ENCODE data around the gene HDX.
"Not testable (repeated sequence)": the region's sequence is repeated elsewhere in the genome, so short reads cannot be mapped to it uniquely, and the experiment has no call there.

The HDX gene, protein sequence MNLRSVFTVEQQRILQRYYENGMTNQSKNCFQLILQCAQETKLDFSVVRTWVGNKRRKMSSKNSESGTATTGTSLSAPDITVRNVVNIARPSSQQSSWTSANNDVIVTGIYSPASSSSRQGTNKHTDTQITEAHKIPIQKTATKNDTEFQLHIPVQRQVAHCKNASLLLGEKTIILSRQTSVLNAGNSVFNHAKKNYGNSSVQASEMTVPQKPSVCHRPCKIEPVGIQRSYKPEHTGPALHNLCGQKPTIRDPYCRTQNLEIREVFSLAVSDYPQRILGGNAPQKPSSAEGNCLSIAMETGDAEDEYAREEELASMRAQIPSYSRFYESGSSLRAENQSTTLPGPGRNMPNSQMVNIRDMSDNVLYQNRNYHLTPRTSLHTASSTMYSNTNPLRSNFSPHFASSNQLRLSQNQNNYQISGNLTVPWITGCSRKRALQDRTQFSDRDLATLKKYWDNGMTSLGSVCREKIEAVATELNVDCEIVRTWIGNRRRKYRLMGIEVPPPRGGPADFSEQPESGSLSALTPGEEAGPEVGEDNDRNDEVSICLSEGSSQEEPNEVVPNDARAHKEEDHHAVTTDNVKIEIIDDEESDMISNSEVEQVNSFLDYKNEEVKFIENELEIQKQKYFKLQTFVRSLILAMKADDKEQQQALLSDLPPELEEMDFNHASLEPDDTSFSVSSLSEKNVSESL

DNA sequence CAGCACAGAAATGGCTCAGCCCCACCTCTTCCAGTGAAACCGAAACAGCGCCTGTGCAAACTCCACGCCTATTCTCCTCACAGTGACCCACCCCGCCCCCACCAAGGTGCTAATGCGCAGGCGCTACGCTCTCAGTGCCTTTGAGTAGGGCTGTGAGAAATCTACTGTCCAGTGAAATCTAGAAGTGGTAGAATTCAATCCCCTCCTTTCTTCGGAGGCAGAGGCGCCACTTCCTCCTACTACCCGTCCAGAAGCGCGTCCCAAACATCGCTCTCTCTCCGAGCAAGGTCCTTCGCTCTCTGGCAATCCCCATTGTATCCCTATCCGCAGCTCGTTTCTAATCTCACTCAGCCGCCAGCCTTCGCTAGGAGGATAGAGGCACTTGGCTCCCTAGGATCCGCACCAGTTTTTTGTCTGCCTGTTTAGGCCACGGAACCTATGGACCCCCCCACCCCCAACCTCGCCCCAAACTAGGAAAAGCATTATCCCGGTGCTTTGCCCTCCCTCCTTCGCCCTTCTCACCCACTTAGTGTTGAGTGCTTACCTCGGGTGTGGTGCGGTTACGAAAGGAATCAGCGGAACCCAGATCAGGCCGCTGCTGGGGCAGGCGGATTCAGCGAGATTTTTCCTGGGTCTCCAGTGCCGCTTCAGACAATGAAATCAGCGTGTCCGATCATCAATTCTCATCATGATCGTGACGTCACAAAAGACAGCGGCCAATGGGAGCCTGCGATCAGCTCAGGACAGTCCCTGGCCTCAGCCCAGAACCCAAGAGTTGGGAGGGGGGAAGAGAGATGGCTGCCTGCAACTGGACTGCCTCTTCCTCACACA is at the start of gene HDX:
HDX (minus strand) TSS at position 656 of the 831 bp plus-strand sequence. CDS start 27,056 bp downstream, outside the sequence.
- peak; percentile 5 to 87 (median 57) for DNase-seq

- not testable (repeated sequence) for DNase-seq
Observed at GRCh38 chrX:84541315-84541714, 39.1 kb upstream of the HDX start.

DNA sequence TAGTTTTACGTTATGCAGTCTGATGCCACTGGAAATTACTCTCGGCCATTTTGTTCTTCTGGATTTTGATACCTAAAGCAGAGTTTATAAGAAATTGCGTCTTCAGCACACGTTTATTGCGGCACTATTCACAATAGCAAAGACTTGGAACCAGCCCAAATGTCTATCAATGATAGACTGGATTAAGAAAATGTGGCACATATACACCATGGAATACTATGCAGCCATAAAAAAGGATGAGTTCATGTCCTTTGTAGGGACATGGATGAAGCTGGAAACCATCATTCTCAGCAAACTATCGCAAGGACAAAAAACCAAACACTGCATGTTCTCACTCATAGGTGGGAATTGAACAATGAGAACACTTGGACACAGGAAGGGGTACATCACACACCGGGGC is 35.4 kb upstream of the HDX start:
- DNase-seq, result not testable (repeated sequence)

- DNase-seq, result no peak
Observed at GRCh38 chrX:84488426-84488825, 13.8 kb downstream of the HDX start.

- DNase-seq, result no peak
Observed at GRCh38 chrX:84487365-84488353, 14.6 kb downstream of the HDX start.

- DNase-seq, result no peak
Observed at GRCh38 chrX:84479086-84479485, 23.2 kb downstream of the HDX start.

- no peak for DNase-seq
Observed at GRCh38 chrX:84477114-84477513, 25.1 kb downstream of the HDX start.

DNA sequence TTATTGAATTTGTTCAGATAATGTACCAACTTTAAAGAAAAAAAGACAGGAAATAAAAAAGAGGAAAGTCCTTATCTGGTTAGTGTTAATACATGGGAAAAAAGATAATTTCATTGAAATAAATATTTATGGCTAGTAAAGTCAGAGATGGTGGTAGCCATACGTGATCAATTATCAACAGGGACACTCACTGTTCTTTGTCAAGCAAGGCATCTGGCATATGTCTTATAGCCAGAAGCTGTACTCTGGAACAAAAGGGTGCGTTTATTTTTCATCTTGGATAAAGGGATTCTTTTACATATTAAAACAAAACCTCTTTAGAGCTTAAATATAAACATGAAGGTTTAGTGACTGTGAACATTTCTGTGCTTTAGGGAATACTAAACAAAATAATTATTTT is 26.7 kb downstream of the HDX start:
- no peak for DNase-seq

- DNase-seq, result no peak
Observed at GRCh38 chrX:84475101-84475500, 27.2 kb downstream of the HDX start.

DNA sequence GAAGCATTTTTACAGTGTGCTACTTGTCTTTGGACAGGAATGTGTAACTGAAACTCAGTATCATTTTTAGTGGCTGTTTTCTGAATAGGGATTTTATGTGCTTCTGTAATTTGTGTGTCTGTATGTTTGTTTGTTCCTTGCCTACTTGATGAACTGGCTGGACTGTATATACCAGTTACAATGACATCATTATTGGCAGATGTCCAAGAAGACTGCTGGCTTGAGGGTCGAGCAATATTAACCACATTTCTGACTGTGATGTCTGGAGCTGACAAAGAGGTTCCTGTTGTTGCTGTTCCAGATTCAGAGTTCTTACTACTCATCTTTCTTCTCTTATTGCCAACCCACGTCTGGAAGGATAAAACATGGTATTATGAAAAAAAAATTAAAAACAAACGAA is 33.0 kb downstream of the HDX start:
- no peak for DNase-seq

DNA sequence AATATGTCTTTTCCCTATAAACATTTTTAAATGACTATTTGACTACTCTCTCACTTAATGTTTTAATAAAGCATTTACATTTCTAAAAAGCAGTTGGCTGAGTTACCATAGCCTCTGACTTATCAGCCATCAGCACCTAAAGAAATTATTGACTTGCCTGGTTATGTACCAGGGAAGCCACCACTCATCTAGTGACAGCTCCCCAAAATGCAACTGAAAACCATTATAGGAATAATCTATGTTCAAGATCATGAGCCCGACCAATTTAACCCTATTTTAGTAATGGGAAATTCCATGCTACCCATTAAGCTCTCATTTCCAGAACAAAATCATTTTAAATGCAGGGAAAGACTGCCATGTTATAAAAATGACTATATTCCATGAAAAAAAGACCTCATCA is 34.4 kb downstream of the HDX start:
- DNase-seq, result no peak

DNA sequence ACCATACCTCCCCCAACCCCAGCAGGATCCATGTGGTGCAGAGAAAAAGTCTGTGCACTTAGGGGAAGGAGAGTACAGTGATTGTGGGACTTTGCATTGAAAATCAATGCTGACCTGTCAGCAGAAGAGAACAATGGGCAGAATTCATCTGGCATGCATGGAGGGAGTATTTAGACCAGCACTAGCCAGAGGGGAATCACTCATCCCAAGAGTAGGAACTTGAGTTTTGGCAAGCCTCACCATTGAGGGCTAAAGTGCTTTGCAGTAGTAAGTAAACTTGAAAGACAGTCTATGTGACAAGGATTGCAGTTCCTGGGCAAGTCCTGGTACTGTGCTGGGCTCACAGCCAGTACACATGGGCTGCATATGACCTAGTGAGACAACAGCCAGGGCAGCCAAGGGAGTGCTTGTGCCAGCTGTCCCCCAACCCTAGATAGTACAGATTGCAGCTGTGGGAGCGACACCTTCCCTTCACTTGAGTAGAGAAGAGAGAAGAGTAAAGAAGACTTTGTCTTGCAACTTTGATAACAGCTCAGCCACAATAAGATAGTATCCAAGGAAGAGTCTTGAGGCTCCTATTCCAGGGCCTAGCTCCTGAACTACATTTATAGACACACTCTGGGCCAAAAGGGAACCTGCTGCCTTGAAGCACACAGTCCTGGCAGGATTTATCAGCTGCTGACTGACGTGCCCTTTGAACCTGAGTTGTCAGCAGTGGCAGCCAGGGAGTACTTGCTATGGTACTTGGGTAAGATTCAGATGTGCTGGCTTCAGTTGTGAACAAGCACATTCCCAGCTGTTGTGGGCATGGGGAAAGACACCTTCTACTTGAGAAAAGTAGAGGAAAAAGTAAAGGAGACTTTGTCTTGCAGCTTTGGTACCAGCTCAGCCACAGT is 48.7 kb downstream of the HDX start:
- DNase-seq, result no peak

- DNase-seq, result no peak
Observed at GRCh38 chrX:84441143-84441542, 61.1 kb downstream of the HDX start.

DNA sequence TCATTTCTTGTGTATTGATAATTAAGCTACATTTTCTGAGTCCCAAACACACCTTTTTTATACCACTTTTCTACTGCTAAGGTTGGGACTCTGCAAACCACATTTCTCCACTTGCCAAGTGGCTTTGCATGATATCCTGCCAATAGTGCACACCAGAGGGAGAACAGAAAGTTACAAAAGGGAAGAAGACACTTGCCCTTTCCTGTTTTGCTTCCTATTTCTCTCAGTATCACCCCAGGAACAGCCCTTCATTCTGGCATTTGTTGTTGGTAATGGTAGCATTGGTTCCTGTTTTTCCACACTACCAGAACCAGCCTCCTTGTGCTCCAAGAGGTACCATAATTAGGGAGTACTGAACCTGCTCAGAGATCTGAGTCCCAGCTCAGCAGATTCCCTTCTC is 87.1 kb downstream of the HDX start:
- no peak for DNase-seq

- DNase-seq, result no peak
Observed at GRCh38 chrX:84363663-84364062, 138.6 kb downstream of the HDX start.

GRCh38 chrX:84363051-84363450 is 139.2 kb downstream of the HDX start:
- no peak for DNase-seq

GRCh38 chrX:84362184-84362838 is 139.9 kb downstream of the HDX start:
- DNase-seq, result no peak

GRCh38 chrX:84358271-84358670 is 144.0 kb downstream of the HDX start:
- no peak for DNase-seq

DNA sequence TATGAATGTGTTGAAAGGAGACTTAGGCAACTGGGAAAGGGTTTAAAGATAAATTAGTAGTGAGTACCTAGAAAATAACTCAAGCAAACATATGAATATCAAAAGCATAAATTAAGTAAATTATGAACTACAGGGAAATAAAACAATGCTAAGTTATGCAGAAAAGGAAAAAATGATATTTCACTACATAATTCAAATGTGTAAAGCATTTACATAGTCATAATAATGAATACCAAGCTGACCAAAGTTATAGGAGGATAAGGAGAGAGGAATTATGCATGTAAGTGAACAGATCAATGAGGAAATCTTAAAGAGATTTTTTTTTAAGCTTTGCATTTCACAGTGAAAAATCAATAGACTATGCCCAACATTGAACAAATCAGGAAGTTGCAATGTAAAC is 145.0 kb downstream of the HDX start:
- no peak for DNase-seq

Measured in amygdala (tissue), 56 donors.